Pancreas (tissue), 10 donors: ENCODE measurements around the gene TNFAIP2. TPM values are rescaled to one million over a fixed set of nuclear protein-coding genes. Genes with fewer than 3 reads are reported as not detected.
A peak's percentile ranks its signal among the peaks of the same experiment; 100 is the strongest.

Source experiments
- ATAC-seq, 4 donors: fragments of 200-7000 bp; cut with Tn5 transposase; one replicate each; pipeline versions ENCODE4 v1.8.0 to v1.9.1; 2020; ENCODE audit warnings: mild to moderate bottlenecking in 4 of 4, moderate library complexity in 4 of 4
- DNase-seq, 6 donors: peaks; one replicate each; pipeline ENCODE4 v3.0.0-alpha.2; 2020
- FAIRE-seq: peaks from 2 replicates; lab custom pipeline; 2012; peaks lifted over from hg19 to GRCh38; lab: Jason Lieb, UNC
- H3K27ac ChIP-seq, 4 donors: fragments of 200-600 bp; sonication (generic); 1 replicate in 3 of 4; 2 replicates in 1 of 4; pipeline versions ENCODE4 v1.5.0 to v1.8.0; 2020
- H3K27me3 ChIP-seq, 4 donors: fragments of 200-600 bp; one replicate each; pipeline ENCODE4 v1.8.0; 2021
- H3K36me3 ChIP-seq, 3 donors: fragments of 200-600 bp; sonication (generic) in 1 of 3; one replicate each; pipeline versions ENCODE4 v1.5.0 to v1.8.0; 2020 to 2021
- H3K4me1 ChIP-seq, 3 donors: fragments of 200-600 bp; one replicate each; pipeline ENCODE4 v1.8.0; 2021
- H3K4me3 ChIP-seq, 4 donors: fragments of 200-600 bp; sonication (generic) in 2 of 4; one replicate each; pipeline versions ENCODE4 v1.5.0 to v1.8.0; 2020 to 2021
- H3K9me3 ChIP-seq, 4 donors: fragments of 200-600 bp; one replicate each; pipeline ENCODE4 v1.8.0; 2021
- WGBS, 2 donors: extraction: QIAGEN DNeasy Blood & Tissue Kit; methylation state at CpG; one replicate each; pipeline ENCODE4 v1.1.7; 2013; 5-methylcytosine and 5-hydroxymethylcytosine counted together
- intact Hi-C, 3 donors: fragments of 100-400 bp; cut with DNase I; formaldehyde crosslinking; loops; one replicate each; pipeline versions ENCODE4 v1.11.1 to v1.14.2; 2022
- polyA plus RNA-seq, 2 donors: library from polyadenylated mRNA; stranded (reverse); fragments of 200-250 nt; gene quantifications; one replicate each; pipeline ENCODE4 v1.2.3, GENCODE V29; 2013
- total RNA-seq, 6 donors: library from RNA; stranded (reverse); fragmentation: NEBNext Ultra II Directional in 4 of 6; extraction: Animal tissue kit (Norgen Biotek cat#: 25700) in 4 of 6; gene quantifications; one replicate each; pipeline versions ENCODE4 v1.2.1 to v1.2.4, GENCODE V29; 2021 to 2023
- TF ChIP-seq, protein P1 (sequence below), 4 donors: fragments of 200-600 bp; sonication (generic) in 3 of 4; IDR thresholded peaks; one replicate each; pipeline versions ENCODE4 v1.5.0 to v1.8.0; 2021; ENCODE audit warnings: antibody characterized with exemption in 4 of 4
- donor health status: healthy with polysubstance abuse.
- donor health status: DM: no; HTN: no; CAD: no; lungs with moderate emphysema.
- donor health status: DM: no; HTN: no; CAD: no.
- donor health status: control.
- donor health status: control.
- donor health status: Bipolar disorder and iron deficiency.
- donor health status: DM: yes; HTN: yes; CAD: no.
- donor health status: DM: no; HTN: no; CAD: no.
- donor health status: DM: no; HTN: no; CAD: no.
- donor health status: DM: yes; HTN: yes; CAD: no.

Gene TNFAIP2
- total and polyA plus RNA-seq, 8 donors, result 7.0 to 288 (median 50.6) TPM

DNA sequence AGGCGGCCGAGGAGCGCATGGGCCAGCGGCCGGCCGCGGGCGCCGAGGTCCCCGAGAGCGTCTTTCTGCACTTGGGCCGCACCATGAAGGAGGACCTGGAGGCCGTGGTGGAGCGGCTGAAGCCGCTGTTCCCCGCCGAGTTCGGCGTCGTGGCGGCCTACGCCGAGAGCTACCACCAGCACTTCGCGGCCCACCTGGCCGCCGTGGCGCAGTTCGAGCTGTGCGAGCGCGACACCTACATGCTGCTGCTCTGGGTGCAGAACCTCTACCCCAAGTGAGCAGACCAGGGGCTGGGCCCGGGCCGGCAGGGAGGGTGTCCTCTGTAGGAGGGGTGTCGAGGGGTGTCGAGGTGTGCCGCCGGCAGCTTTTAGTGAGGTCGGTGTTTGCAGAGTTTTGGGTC lies 4.1 kb downstream of the TNFAIP2 start:
- peak overlapping the region in 1 of 4 donors; percentile 62 for H3K27ac ChIP-seq
- 47 to 69% methylated on average over 24 to 39 of the region's 39 CpGs for WGBS, 2 donors
- H3K36me3 ChIP-seq, result no peaks in the 10 kb centered on the region
- H3K4me1 ChIP-seq, result peaks cover 4 to 23% (median 7%) of the 10 kb centered on the region in 3 donors
- no peak for ATAC-seq
- H3K9me3 ChIP-seq, result no peaks in the 10 kb centered on the region
- intact Hi-C loops, result no loop called here
- peak overlapping the region in 2 of 4 donors; percentile 20 to 27 for H3K4me3 ChIP-seq
- no peaks in the 10 kb centered on the region for H3K27me3 ChIP-seq
- FAIRE-seq, result no peak
- peak in 3 of 6 donors; percentile 20 to 82 (median 38) for DNase-seq
- TF ChIP-seq, protein P1, sequence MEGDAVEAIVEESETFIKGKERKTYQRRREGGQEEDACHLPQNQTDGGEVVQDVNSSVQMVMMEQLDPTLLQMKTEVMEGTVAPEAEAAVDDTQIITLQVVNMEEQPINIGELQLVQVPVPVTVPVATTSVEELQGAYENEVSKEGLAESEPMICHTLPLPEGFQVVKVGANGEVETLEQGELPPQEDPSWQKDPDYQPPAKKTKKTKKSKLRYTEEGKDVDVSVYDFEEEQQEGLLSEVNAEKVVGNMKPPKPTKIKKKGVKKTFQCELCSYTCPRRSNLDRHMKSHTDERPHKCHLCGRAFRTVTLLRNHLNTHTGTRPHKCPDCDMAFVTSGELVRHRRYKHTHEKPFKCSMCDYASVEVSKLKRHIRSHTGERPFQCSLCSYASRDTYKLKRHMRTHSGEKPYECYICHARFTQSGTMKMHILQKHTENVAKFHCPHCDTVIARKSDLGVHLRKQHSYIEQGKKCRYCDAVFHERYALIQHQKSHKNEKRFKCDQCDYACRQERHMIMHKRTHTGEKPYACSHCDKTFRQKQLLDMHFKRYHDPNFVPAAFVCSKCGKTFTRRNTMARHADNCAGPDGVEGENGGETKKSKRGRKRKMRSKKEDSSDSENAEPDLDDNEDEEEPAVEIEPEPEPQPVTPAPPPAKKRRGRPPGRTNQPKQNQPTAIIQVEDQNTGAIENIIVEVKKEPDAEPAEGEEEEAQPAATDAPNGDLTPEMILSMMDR (IDR thresholded peaks at IDR 0.05), result no peak

DNA sequence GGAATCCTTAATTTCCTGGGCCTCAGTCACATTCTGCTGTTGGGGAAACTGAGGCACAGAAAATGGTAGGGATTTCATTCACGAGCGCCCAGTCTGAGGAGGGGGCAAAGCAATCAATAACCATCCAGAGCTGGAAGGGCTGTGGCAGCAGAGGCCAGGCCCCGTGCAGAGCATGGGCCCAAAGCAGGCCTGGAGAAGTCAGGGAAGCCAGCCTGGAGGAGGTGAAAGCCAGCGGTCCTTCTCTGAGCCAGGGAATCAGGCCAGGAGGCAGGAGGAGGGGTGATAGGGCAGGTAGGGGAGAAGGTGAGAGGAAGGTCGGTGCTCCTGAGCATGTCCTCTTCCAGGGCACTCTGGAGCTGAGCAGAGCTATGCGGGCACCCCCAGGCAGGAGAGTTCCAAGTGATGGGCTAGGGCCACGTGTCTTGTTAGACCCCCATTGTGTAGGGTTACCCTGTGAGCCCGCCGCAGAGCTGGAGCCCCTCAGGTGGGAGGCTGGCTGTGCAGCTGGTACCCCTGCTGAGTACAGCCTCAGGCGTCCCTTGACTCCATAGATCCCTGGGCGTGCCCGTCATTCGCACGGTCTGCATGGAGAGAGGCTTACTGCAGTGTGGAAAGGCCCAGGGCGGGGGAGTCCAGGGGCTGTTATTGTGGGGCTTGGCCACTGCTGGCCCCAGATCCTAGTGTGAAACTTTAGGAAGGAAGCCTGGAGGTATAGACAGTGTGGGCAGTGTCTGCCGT lies 4.8 kb downstream of the TNFAIP2 start:
- peak overlapping the region in 2 of 4 donors; percentile 33 to 62 for H3K27ac ChIP-seq
- H3K4me3 ChIP-seq, result no peak overlapping the region
- DNase-seq, result peak in 5 of 6 donors; percentile 11 to 70 (median 31)
- TF ChIP-seq, protein P1 (IDR thresholded peaks at IDR 0.05), result no peak
- no peak for ATAC-seq
- peaks cover 4 to 17% (median 7%) of the 10 kb centered on the region in 3 donors for H3K4me1 ChIP-seq
- FAIRE-seq, result no peak
- intact Hi-C loops, result no loop called here
- H3K36me3 ChIP-seq, result no peaks in the 10 kb centered on the region
- no peaks in the 10 kb centered on the region for H3K27me3 ChIP-seq
- H3K9me3 ChIP-seq, result no peaks in the 10 kb centered on the region
- WGBS, 2 donors, result 90 to 94% methylated on average over 16 of the region's 16 CpGs

DNA sequence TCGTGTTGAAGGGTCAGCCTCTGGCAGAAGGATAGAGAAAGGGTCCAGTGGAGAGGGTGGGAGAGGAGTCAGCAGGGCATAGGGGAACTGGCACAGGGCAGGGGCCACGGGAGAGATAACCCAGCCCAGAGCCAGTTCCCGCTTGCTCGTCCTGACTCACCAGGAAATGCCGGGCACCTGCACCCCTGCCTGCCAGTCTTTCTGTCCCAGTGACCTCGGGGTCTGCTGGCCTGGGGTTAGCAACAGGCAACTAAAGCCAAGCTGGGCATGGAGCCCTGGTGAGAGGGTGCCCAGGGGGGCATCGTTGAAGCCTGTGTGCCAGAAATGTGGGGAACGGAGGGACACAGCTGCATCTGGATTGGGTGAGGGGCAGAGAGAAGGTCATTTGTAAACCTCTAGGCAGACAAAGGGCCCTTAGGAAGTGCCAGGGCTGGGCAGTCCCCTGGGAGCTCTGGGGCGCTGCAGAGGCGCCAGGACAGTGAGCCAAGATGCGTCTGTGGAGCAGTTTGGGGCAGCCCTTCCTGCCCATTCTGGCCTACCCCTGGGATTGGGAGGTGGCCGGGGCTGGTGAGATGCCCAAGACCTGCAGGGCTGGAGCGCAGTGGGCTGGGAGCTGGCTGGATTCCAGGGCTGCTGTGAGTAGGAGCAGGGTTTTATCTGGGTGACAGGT lies 5.5 kb downstream of the TNFAIP2 start:
- TF ChIP-seq, protein P1 (IDR thresholded peaks at IDR 0.05), result no peak
- ATAC-seq (peak in 2 of 4 donors; percentile 14 to 18), FAIRE-seq (no peak), DNase-seq (peak in 5 of 6 donors; percentile 32 to 76 (median 43))
- peaks cover 4 to 17% (median 7%) of the 10 kb centered on the region in 3 donors for H3K4me1 ChIP-seq
- peak overlapping the region in 2 of 4 donors; percentile 33 to 62 for H3K27ac ChIP-seq
- H3K36me3 ChIP-seq, result no peaks in the 10 kb centered on the region
- WGBS, 2 donors, result 62 to 69% methylated on average over 13 of the region's 13 CpGs
- no peaks in the 10 kb centered on the region for H3K9me3 ChIP-seq
- intact Hi-C loops, result no loop called here
- H3K4me3 ChIP-seq, result no peak overlapping the region
- no peaks in the 10 kb centered on the region for H3K27me3 ChIP-seq

DNA sequence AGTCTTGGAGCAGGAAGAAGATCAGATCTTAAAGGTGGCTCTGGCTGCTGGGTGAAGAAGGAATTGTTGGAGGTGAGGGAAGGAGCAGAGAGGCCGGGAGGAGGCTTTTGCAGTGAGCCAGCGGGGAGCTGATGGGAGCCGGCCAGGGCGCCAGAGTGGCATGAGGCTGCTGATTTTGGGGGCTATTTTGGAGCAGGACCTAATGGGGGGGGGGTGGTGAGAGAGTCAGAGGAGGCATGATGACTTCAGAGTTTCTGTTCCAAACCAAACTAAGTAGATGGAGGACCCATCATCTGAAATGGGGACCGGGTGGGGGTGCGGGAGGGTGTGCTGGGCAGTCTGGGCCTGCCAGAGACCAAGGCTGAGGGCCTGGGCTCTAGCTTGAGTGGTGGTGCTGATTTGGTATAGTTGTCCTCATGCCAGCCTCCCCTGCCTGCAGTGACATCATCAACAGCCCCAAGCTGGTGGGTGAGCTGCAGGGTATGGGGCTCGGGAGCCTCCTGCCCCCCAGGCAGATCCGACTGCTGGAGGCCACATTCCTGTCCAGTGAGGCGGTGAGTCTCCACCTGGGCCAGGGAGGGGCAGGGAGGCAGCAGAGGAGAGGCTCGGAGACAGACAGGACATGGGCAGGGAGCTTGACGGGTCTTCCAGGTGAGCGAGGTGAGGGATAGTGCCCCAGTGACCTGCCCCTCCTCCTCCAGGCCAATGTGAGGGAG lies 6.2 kb downstream of the TNFAIP2 start:
- no peak overlapping the region for H3K4me3 ChIP-seq
- no peak for ATAC-seq
- no peak for FAIRE-seq
- H3K4me1 ChIP-seq, result peaks cover 4 to 17% (median 7%) of the 10 kb centered on the region in 3 donors
- H3K9me3 ChIP-seq, result no peaks in the 10 kb centered on the region
- H3K27me3 ChIP-seq, result no peaks in the 10 kb centered on the region
- intact Hi-C loops, result no loop called here
- TF ChIP-seq, protein P1 (IDR thresholded peaks at IDR 0.05), result no peak
- H3K36me3 ChIP-seq, result no peaks in the 10 kb centered on the region
- DNase-seq, result peak in 4 of 6 donors; percentile 17 to 54 (median 26)
- peak overlapping the region in 2 of 4 donors; percentile 33 to 62 for H3K27ac ChIP-seq
- WGBS, 2 donors, result 82 to 87% methylated on average over 12 of the region's 12 CpGs
